ENCODE measurements around the gene TLR8.
"Not testable (repeated sequence)": the region's sequence is repeated elsewhere in the genome, so short reads cannot be mapped to it uniquely, and the experiment has no call there.

GRCh38 chrX:12963210-12963850 is 56.9 kb downstream of the TLR8 start:
- not testable (repeated sequence) for TF ChIP-seq SUZ12 (IDR thresholded peaks at IDR 0.05; ENCODE audit: extremely low read depth, insufficient read depth, insufficient read length); YY1 (IDR thresholded peaks at IDR 0.05; ENCODE audit: insufficient read depth, insufficient read length)

All from NT2/D1 (cell line).